Type B pancreatic cell (in vitro differentiated cells): ENCODE measurements around the gene VPS54. TPM values are rescaled to one million over a fixed set of nuclear protein-coding genes. Genes with fewer than 3 reads are reported as not detected.

Source experiments
- DNase-seq: peaks from one replicate; pipeline ENCODE4 v3.0.0; 2021; ENCODE audit warnings: mixed read lengths; ENCODE audit not compliant: unreplicated experiment; ENCODE audit errors: extremely low spot score
- H3K27ac Mint-ChIP-seq: 2 replicates; pipeline ENCODE4 v1.8.0; 2021; ENCODE audit warnings: mild to moderate bottlenecking, mixed read lengths
- H3K27me3 Mint-ChIP-seq: 2 replicates; pipeline ENCODE4 v1.8.0; 2021; ENCODE audit warnings: mixed read lengths
- H3K36me3 Mint-ChIP-seq: 2 replicates; pipeline ENCODE4 v1.8.0; 2021; ENCODE audit warnings: mixed read lengths
- H3K4me1 Mint-ChIP-seq: one replicate; pipeline ENCODE4 v1.8.0; 2021; ENCODE audit warnings: mixed read lengths; ENCODE audit not compliant: unreplicated experiment
- H3K4me3 Mint-ChIP-seq: 2 replicates; pipeline ENCODE4 v1.8.0; 2021; ENCODE audit warnings: mild to moderate bottlenecking, mixed read lengths
- H3K9me3 Mint-ChIP-seq: 2 replicates; pipeline ENCODE4 v1.8.0; 2021; ENCODE audit warnings: mixed read lengths
- CTCF ChIP-seq: fragments of 200-600 bp; sonication (generic); conservative IDR thresholded peaks from 2 replicates; pipeline ENCODE4 v1.5.0; 2021; ENCODE audit warnings: antibody characterized with exemption, mild to moderate bottlenecking
- total RNA-seq: library from RNA; stranded (reverse); gene quantifications from 2 replicates; pipeline ENCODE4 v1.2.1, GENCODE V29; 2021; ENCODE audit warnings: low replicate concordance

VPS54 gene
- total RNA-seq, 1 donor from 2014 or later = 23.3 TPM

- Mint-ChIP-seq H3K9me3 (no peaks in the 10 kb centered on the region), H3K36me3 (peaks cover 23% of the 10 kb centered on the region), H3K4me3 (no peak overlapping the region), H3K4me1 (peaks cover 2% of the 10 kb centered on the region), H3K27ac (no peak overlapping the region), H3K27me3 (no peaks in the 10 kb centered on the region)
- TF ChIP-seq CTCF = no peak
- DNase-seq = no peak
Observed at GRCh38 chr2:63866009-63866709, 153.1 kb downstream of the VPS54 start.

GRCh38 chr2:63865159-63865799 is 153.9 kb downstream of the VPS54 start:
- Mint-ChIP-seq H3K36me3 (peaks cover 23% of the 10 kb centered on the region), H3K27ac (no peak overlapping the region), H3K9me3 (no peaks in the 10 kb centered on the region), H3K27me3 (no peaks in the 10 kb centered on the region), H3K4me1 (no peaks in the 10 kb centered on the region), H3K4me3 (no peak overlapping the region)
- DNase-seq = no peak
- no peak for TF ChIP-seq CTCF

DNA sequence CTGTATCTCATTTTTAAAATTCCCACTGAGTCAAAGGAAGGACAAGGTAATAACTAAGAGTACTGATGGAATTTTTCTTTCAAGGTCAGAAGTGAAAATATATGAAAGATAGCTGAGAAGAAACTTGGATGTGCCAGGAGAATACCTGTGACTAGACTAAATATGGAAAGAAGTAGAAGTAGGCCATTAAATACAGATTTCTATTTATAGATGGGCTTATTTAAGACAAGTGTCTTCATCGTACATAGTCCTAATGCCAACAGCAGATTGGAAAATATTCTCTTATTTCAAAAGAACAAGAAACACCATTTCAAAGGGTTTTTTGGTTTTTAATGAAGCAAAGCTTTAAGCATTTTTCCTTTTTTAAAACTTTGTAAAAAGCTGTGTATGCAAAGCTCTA is 155.5 kb downstream of the VPS54 start:
- Mint-ChIP-seq H3K27me3 (no peaks in the 10 kb centered on the region), H3K27ac (no peak overlapping the region), H3K36me3 (peaks cover 23% of the 10 kb centered on the region), H3K4me3 (no peak overlapping the region), H3K9me3 (no peaks in the 10 kb centered on the region), H3K4me1 (no peaks in the 10 kb centered on the region)
- no peak for DNase-seq
- TF ChIP-seq CTCF = no peak

DNA sequence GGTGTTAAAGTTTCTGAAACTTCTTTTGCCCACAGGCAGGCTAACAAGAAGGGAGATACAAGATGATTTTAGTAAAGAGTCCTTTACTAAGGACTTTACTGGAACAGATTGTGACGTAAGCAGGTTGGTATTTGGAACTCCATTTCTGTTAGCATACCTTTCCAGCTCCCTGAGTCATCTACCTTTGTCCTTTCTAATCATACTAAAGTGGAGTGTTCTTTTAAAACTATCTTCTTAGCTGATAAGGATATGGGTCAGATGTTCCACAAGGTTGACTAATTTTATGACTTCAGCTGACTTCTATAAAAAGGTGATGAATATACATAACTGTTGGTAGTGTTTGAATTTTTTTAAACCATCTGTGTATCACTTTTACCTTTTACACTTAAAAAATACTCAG is 156.4 kb downstream of the VPS54 start:
- Mint-ChIP-seq H3K4me3 (no peak overlapping the region), H3K4me1 (no peaks in the 10 kb centered on the region), H3K27me3 (no peaks in the 10 kb centered on the region), H3K36me3 (peaks cover 23% of the 10 kb centered on the region), H3K9me3 (no peaks in the 10 kb centered on the region), H3K27ac (peak overlapping the region; percentile 55)
- DNase-seq = no peak
- no peak for TF ChIP-seq CTCF

- H3K27ac Mint-ChIP-seq = no peak overlapping the region
- H3K36me3 Mint-ChIP-seq = peaks cover 29% of the 10 kb centered on the region
- no peaks in the 10 kb centered on the region for H3K4me1 Mint-ChIP-seq
Observed at GRCh38 chr2:63861220-63861822, 157.9 kb downstream of the VPS54 start.

More at GRCh38 chr2:63861220-63861822, 157.9 kb downstream of the VPS54 start:
- H3K4me3 Mint-ChIP-seq = no peak overlapping the region
- TF ChIP-seq CTCF = peak; percentile 76
- no peaks in the 10 kb centered on the region for H3K9me3 Mint-ChIP-seq
- H3K27me3 Mint-ChIP-seq = no peaks in the 10 kb centered on the region
- no peak for DNase-seq
